ENCODE data around the gene KRT31.
"Not testable (repeated sequence)": the region's sequence is repeated elsewhere in the genome, so short reads cannot be mapped to it uniquely, and the experiment has no call there.

The KRT31 gene

GRCh38 chr17:41396996-41397660 is at the start of gene KRT31:
TSS of gene KRT31 (minus strand) at chr17:41397608. CDS start at chr17:41397539, 69 bp downstream.
- DNase-seq = peak; percentile 48

GRCh38 chr17:41446806-41447205 is 49.4 kb upstream of the KRT31 start:
- no peak for DNase-seq

DNA sequence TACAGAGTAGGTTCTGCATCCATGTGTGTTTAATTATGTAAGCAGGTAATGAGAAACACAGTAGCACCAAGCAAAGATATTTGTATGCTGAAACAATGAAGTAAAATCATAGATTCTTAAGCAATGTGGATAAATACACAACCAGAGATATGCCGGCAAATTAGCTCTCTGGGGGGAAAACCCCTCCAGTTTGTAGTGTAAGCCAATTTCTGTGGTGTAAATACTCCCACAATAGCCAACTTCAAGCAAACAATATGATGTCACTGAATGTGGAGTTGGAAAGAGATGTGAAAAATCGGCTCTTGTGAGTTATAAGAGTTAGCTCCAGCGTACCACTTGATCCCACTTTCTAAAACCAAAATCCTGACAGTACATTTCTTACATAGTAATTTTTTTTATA is 47.2 kb upstream of the KRT31 start:
- DNase-seq = no peak

DNA sequence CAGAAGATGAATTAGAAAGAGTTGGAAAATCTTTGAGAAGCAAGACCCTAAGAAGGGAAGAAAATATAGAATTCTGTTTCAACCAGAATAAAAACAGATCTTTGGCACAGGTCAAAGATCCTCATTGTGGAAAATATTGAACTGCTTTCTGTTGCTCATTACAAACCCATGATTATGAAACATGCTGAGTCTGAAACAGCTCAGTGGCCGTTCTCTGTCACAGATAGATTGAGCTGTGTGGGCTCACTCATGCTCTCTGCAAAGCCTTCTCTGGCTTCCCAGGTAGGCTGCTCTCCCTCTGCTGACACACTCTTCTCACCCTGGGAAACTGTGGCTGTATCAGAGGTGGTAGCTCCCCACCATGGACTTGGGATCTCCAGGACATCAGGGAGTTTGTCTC is 46.8 kb upstream of the KRT31 start:
- no peak for DNase-seq

- DNase-seq = no peak
Measured at GRCh38 chr17:41442739-41443138, 45.3 kb upstream of the KRT31 start.

DNA sequence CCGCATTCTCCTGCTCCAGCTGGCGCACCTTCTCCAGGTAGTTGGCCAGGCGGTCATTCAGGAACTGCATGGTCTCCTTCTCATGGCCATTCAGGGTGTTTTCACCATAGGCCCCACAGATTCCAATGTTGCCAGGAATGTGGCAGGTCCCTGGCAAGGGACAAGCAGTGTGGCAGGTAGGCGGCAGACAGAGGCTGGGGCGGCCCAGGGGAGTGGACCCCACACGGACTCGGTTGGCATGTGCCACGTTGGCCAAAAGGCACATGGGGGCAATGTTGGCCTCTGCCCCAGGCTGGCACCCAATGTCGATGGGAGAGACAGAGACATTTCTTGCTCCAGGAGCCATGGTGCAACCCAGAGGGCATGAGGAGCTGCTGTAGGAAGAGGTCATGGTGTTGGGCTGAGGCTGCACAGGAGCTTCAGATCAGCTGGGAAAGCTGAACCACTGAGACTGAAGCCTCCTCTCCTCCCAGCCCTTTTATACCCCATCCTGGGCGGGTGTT is 43.2 kb upstream of the KRT31 start, which contains the start of gene KRT38:
TSS of gene KRT38 (minus strand) at position 453 of the 503 bp plus-strand sequence. CDS start at position 391, 62 bp downstream.
- DNase-seq = no peak

DNA sequence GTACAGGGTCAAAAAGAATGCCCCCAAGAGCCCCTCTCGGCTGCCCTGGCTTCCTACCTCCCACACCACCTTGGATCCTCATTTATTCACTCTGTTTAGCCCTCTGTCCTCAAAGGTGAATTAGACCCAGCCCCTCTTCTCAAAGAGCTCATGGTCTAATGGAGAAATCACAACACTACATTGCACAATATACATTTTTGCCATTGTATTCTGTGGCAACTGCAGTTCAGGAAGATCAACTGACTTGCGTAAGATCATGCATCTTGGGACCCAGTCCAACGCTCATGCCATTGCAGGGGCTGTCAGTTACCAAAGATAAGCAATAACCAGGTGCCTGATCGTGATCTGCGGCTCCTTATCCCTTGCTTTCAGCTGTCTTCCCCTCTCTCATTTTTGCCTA is 42.0 kb upstream of the KRT31 start:
- DNase-seq = no peak

GRCh38 chr17:41437769-41438168 is 40.4 kb upstream of the KRT31 start:
- no peak for DNase-seq

- no peak for DNase-seq
Measured at GRCh38 chr17:41437254-41437653, 39.8 kb upstream of the KRT31 start.

DNA sequence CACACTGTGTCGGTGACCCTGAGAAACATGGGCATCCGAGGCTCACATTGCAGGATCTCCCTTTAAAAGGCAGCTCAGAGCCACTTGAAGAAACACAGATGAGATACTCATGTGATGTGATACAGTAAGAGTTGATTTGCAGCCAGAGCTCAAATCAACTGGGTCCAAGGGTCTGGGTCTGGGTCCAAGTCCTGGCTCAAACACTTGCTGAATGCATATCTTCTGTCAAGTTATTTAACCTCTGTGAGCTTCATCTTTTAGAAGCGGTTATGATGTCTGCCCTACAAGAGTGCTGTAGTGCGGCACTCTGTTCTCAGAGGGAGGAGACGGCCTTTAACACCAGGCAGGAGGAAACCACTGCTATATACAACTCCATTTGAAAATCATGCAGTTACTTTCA is 37.0 kb upstream of the KRT31 start:
- no peak for DNase-seq

GRCh38 chr17:41434005-41434404 is 36.6 kb upstream of the KRT31 start:
- no peak for DNase-seq

- no peak for DNase-seq
Measured at GRCh38 chr17:41433586-41433985, 36.2 kb upstream of the KRT31 start.

DNA sequence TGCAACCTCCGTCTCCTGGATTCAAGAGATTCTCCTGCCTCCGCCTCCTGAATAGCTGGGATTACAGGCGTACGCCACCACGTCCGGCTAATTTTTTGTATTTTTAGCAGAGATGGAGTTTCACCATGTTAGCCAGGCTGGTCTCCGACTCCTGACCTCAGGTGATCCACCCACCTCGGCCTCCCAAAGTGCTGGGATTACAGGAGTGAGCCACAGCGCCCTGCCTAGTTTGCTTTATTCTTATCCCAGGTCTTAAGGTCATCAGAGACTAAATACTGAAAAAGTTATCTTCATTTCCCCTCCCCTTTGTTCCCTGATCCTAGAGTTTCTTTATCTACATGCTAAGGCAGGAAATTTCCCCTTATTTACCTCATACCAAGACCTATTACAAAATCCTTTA is 33.0 kb upstream of the KRT31 start:
- DNase-seq = not testable (repeated sequence)

DNA sequence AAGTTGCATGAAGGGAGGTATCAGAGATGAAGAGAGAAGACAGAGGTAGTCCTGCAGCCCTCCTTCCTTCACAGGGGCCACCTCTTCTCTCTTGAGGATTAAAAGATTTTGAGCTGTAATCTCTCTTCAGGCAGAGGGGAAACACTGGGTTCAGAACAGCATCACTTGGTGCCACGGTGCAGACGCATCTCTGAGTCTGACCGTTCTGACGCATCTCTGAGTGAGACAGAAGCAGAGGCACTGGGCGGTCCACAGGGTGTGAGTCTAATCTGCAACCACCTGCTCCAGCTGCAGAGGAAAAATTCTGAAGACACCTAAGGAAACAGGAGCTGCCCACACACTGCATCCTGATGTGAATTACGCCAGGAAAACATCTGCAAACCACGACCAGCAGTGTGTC is 32.3 kb upstream of the KRT31 start:
- DNase-seq = no peak

- no peak for DNase-seq
Measured at GRCh38 chr17:41428591-41429291, 31.3 kb upstream of the KRT31 start.

- DNase-seq = no peak
Measured at GRCh38 chr17:41424111-41424635, 26.8 kb upstream of the KRT31 start, which contains the start of gene KRT37. TSS of gene KRT37 (minus strand) at chr17:41424585. CDS start at chr17:41424523, 62 bp downstream.

GRCh38 chr17:41422586-41422985 is 25.2 kb upstream of the KRT31 start:
- not testable (repeated sequence) for DNase-seq

DNA sequence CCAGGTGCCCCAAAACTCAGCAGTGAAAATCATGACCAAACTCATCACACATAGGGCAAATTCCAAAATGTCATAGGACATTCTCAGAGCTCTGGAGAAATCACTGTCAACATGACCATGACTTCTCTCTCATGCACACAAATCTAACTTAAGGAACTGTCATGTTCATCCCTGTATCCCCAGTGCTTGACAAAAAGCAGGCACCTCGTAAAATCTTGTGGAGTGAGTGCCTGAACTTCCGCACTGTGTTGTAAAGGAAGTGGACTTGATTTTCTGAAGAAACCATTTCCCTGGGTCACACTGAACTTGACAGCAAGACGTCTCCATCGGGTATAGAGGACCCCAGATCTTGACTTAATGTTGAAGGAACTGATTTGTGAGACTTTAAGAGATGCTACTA is 24.2 kb upstream of the KRT31 start:
- DNase-seq = no peak

DNA sequence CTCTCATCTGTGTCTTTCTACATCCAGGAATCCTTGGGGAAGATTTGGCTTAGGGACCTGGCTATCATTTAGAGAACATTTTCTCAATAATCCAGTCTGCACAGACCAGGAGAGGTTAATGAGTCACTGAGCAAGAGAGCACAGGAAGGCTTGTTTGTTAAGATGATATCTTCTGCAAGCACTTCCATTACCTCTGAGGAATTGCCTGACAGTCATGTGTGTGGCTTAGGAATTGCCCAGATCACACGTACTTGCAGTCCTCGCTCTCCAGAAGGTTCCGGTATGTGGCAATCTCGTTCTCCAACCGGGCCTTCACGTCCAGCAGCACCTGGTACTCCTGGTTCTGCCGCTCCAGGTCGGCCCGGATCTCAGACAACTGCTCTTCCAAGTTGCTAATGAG is 23.7 kb upstream of the KRT31 start:
- DNase-seq = no peak

GRCh38 chr17:41420134-41420533 is 22.7 kb upstream of the KRT31 start:
- no peak for DNase-seq

DNA sequence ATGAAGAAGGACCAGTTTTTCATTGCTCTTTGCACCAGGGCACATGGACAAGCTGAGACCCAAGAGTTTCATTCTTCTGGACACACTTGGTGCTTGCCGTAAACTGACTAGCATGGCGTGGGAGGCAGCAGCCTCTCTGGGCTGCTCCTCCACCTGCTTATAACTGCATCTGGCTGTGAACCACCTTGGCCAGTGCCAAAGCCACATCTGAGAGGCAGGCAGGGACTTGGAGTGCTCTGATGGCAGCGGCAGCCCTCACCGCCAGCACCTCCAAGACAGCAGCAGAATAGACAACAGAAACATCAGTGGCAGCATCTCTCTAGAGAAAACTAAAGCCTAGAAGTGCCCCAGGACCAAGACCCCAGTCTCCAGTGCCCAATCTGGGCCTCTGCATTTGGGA is 22.3 kb upstream of the KRT31 start:
- no peak for DNase-seq

DNA sequence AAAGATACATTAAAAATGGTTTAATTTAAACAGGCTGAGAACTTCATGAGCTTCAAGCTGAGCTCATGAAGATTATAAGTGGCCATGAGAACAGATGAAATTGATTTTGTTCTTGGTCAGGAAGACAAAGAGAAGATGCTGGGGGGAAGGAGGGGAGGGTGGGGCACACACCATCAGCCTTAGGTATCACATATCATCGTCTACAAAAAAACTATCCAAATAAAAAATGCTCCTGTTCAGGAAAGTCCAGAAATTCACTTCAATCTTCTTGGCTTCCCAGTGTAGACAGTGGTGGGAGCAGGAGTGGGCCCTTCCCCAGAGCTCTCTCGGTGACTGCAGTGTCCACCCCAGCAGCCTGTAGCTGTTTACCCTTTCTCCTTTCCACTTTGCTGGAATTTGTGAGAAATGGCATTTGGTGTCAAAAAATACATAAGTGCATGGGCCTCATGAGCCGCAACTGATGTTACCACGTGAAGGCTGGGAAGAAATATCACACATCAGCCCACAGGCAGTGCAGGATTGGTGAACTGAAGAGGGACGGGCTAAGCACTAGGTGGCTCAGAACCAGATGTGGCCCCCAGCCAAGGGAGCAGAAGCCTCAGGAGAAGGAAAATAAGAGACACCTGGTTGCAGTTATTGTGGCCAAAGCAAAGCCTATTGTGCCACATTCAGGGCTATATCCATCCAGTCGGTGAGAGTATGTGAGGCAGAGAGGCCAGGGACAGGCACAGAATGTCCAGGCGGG is 20.9 kb upstream of the KRT31 start:
- no peak for DNase-seq

- no peak for DNase-seq
Measured at GRCh38 chr17:41417576-41418015, 20.2 kb upstream of the KRT31 start.
